OCI-LY1 (cell line): ENCODE measurements around the gene RASGRF2.

Source experiments
- H2AFZ ChIP-seq: fragments of 200-600 bp; sonication (generic), shearing (Covaris generic); 2 replicates; pipeline ENCODE4 v1.6.0; 2014; ENCODE audit warnings: antibody characterized with exemption, mild to moderate bottlenecking, low read length
- H3F3A ChIP-seq: fragments of 200-600 bp; sonication (generic), shearing (Covaris generic); 2 replicates; pipeline ENCODE4 v1.6.0; 2014; ENCODE audit warnings: mild to moderate bottlenecking, antibody characterized with exemption, low read length, moderate library complexity; ENCODE audit not compliant: insufficient read depth
- H3K27ac ChIP-seq: fragments of 200-600 bp; sonication (generic); 2 replicates; pipeline ENCODE4 v1.5.1; 2014; ENCODE audit warnings: low read length, mixed run types, mild to moderate bottlenecking, low read depth; ENCODE audit not compliant: poor library complexity, severe bottlenecking
- H3K27me3 ChIP-seq: fragments of 200-600 bp; sonication (generic); 2 replicates; pipeline ENCODE4 v1.6.0; 2014; ENCODE audit warnings: antibody characterized with exemption, mild to moderate bottlenecking, low read length, moderate library complexity; ENCODE audit not compliant: insufficient read depth
- H3K36me3 ChIP-seq: fragments of 200-600 bp; sonication (generic); 2 replicates; pipeline ENCODE4 v1.6.1; 2014; ENCODE audit warnings: mild to moderate bottlenecking, antibody characterized with exemption, low read length, moderate library complexity, mixed read lengths; ENCODE audit not compliant: insufficient read depth
- H3K4me1 ChIP-seq: fragments of 200-600 bp; sonication (generic); 2 replicates; pipeline ENCODE4 v1.5.1; 2014; ENCODE audit warnings: mild to moderate bottlenecking, low read length, moderate library complexity; ENCODE audit not compliant: insufficient read depth, severe bottlenecking
- H3K4me2 ChIP-seq: fragments of 200-600 bp; sonication (generic), shearing (Covaris generic); 2 replicates; pipeline ENCODE4 v1.6.1; 2014; ENCODE audit warnings: low read length
- H3K4me3 ChIP-seq: fragments of 200-600 bp; sonication (generic); 2 replicates; pipeline ENCODE4 v1.5.1; 2014; ENCODE audit warnings: low read length, low read depth, mild to moderate bottlenecking, mixed read lengths; ENCODE audit not compliant: poor library complexity, severe bottlenecking
- H3K79me2 ChIP-seq: fragments of 200-600 bp; shearing (Covaris generic); 2 replicates; pipeline ENCODE4 v1.6.1; 2016; ENCODE audit warnings: mixed run types, low read length, mixed read lengths; ENCODE audit not compliant: insufficient read depth
- H3K9ac ChIP-seq: fragments of 200-600 bp; sonication (generic), shearing (Covaris generic); 2 replicates; pipeline ENCODE4 v1.6.1; 2014; ENCODE audit warnings: mild to moderate bottlenecking, low read length, mixed read lengths
- H3K9me2 ChIP-seq: fragments of 200-600 bp; sonication (generic), shearing (Covaris generic); 2 replicates; pipeline ENCODE4 v1.6.1; 2014; ENCODE audit warnings: low read depth, mild to moderate bottlenecking, low read length, mixed read lengths
- H3K9me3 ChIP-seq: fragments of 200-600 bp; shearing (Covaris generic); 2 replicates; pipeline ENCODE4 v1.6.1; 2014; ENCODE audit warnings: low read length, mixed read lengths
- H4K20me1 ChIP-seq: fragments of 200-600 bp; sonication (generic), shearing (Covaris generic); 2 replicates; pipeline ENCODE4 v1.6.0; 2016; ENCODE audit warnings: mild to moderate bottlenecking, low read length; ENCODE audit not compliant: insufficient read depth
- CTCF ChIP-seq: fragments of 200-600 bp; sonication (generic), shearing (Covaris generic); IDR thresholded peaks from 2 replicates; pipeline ENCODE4 v1.5.1; 2017; ENCODE audit warnings: mild to moderate bottlenecking, antibody characterized with exemption, low read length, moderate library complexity, mixed read lengths
- EZH2 ChIP-seq: fragments of 200-600 bp; sonication (generic), shearing (Covaris generic); IDR thresholded peaks from 2 replicates; pipeline ENCODE4 v1.8.0; 2017; ENCODE audit warnings: borderline replicate concordance, mixed run types, mild to moderate bottlenecking, antibody characterized with exemption, low read length, moderate library complexity, mixed read lengths

Gene RASGRF2

GRCh38 chr5:81228084-81228483 is 267.9 kb downstream of the RASGRF2 start:
- no peaks in the 10 kb centered on the region for H3K9me2 ChIP-seq
- H3K4me2 ChIP-seq, result no peak overlapping the region
- H3K27me3 ChIP-seq, result no peaks in the 10 kb centered on the region
- H3K4me3 ChIP-seq, result no peak overlapping the region
- no peak overlapping the region for H3K9ac ChIP-seq
- TF ChIP-seq CTCF (no peak), EZH2 (no peak)
- no peaks in the 10 kb centered on the region for H3K36me3 ChIP-seq
- no peaks in the 10 kb centered on the region for H4K20me1 ChIP-seq
- no peaks in the 10 kb centered on the region for H3K79me2 ChIP-seq
- H3F3A ChIP-seq, result no peaks in the 10 kb centered on the region
- no peak overlapping the region for H2AFZ ChIP-seq
- H3K9me3 ChIP-seq, result no peaks in the 10 kb centered on the region
- H3K27ac ChIP-seq, result no peak overlapping the region
- H3K4me1 ChIP-seq, result peaks cover 3% of the 10 kb centered on the region

- H3K27me3 ChIP-seq, result no peaks in the 10 kb centered on the region
- no peaks in the 10 kb centered on the region for H3K9me3 ChIP-seq
- no peak overlapping the region for H3K9ac ChIP-seq
- no peaks in the 10 kb centered on the region for H4K20me1 ChIP-seq
- H3K9me2 ChIP-seq, result no peaks in the 10 kb centered on the region
- no peak overlapping the region for H3K4me3 ChIP-seq
- H3K79me2 ChIP-seq, result no peaks in the 10 kb centered on the region
- H3K4me2 ChIP-seq, result no peak overlapping the region
- H3K4me1 ChIP-seq, result no peaks in the 10 kb centered on the region
- no peaks in the 10 kb centered on the region for H3F3A ChIP-seq
- no peak overlapping the region for H2AFZ ChIP-seq
- H3K36me3 ChIP-seq, result no peaks in the 10 kb centered on the region
- TF ChIP-seq CTCF (no peak), EZH2 (no peak)
- no peak overlapping the region for H3K27ac ChIP-seq
Measured at GRCh38 chr5:81230416-81230815, 270.3 kb downstream of the RASGRF2 start.

GRCh38 chr5:81232464-81233079 is 272.4 kb downstream of the RASGRF2 start:
- Histone ChIP-seq H2AFZ (no peak overlapping the region), H3K79me2 (no peaks in the 10 kb centered on the region), H3K4me2 (no peak overlapping the region), H3K4me3 (no peak overlapping the region), H3K36me3 (no peaks in the 10 kb centered on the region), H3K27ac (no peak overlapping the region), H3F3A (no peaks in the 10 kb centered on the region), H3K9ac (no peak overlapping the region), H3K4me1 (no peaks in the 10 kb centered on the region), H3K27me3 (no peaks in the 10 kb centered on the region), H3K9me3 (no peaks in the 10 kb centered on the region), H4K20me1 (no peaks in the 10 kb centered on the region), H3K9me2 (no peaks in the 10 kb centered on the region)
- TF ChIP-seq CTCF, result no peak
- no peak for TF ChIP-seq EZH2
